Measurements from ENCODE around the gene LRRC4C.

DNA sequence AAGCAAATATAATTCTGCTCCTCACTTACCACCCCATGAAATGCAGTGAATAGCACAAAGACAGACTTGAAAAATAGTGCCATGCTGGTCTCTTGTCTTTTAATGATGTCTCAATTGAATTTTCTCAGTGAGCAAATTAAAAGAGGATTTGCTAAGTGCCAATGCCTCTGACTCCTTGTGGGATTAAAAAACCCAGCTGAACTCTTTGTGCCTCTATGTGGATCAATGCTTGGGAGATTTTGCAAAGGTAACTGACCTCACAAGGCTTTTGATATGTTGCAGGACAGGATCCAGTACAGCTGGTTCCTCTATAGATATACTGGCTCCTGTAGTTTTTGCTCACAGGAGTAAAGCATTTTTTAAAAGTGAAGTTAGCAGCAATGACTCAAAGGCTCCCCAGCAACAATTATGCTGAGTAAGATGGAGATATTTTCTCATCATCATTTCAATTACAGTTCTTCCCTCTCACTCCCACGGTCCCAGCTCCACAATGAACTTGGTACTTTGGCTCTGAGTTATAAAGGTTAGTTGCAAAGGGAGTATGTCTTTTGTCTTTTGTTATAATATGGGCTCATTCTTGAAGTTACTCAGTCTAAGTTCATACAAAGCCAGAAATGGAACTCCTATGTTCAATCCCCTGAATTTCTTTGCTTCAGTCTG, 471.5 kb downstream of the LRRC4C start:
- TF ChIP-seq, protein P1, sequence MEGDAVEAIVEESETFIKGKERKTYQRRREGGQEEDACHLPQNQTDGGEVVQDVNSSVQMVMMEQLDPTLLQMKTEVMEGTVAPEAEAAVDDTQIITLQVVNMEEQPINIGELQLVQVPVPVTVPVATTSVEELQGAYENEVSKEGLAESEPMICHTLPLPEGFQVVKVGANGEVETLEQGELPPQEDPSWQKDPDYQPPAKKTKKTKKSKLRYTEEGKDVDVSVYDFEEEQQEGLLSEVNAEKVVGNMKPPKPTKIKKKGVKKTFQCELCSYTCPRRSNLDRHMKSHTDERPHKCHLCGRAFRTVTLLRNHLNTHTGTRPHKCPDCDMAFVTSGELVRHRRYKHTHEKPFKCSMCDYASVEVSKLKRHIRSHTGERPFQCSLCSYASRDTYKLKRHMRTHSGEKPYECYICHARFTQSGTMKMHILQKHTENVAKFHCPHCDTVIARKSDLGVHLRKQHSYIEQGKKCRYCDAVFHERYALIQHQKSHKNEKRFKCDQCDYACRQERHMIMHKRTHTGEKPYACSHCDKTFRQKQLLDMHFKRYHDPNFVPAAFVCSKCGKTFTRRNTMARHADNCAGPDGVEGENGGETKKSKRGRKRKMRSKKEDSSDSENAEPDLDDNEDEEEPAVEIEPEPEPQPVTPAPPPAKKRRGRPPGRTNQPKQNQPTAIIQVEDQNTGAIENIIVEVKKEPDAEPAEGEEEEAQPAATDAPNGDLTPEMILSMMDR (IDR thresholded peaks at IDR 0.05 in 2 of 3, conservative IDR thresholded peaks at IDR 0.05 in 1 of 3; ENCODE audit: control insufficient read depth in 2 of 3, extremely low read depth in 1 of 3, insufficient read depth in 1 of 3, low read depth in 3 of 3, low read length in 3 of 3): no peak
- TF ChIP-seq TBL1XR1 (IDR thresholded peaks at IDR 0.05; ENCODE audit: low read depth, low read length) (no peak), SMC3 (IDR thresholded peaks at IDR 0.05; ENCODE audit: borderline replicate concordance, low read length) (no peak), ESRRA (IDR thresholded peaks at IDR 0.05; ENCODE audit: low read length) (no peak), CHD2 (IDR thresholded peaks at IDR 0.05; ENCODE audit: borderline replicate concordance, low read depth, low read length) (no peak), EZH2 (IDR thresholded peaks at IDR 0.05; ENCODE audit: borderline replicate concordance, control insufficient read depth, low read depth, low read length) (no peak), CEBPB (IDR thresholded peaks at IDR 0.05; ENCODE audit: borderline replicate concordance in 1 of 2, low read depth in 2 of 2, low read length in 2 of 2) (no peak), ZNF384 (IDR thresholded peaks at IDR 0.05; ENCODE audit: borderline replicate concordance, low read depth, low read length) (no peak), HDAC6 (IDR thresholded peaks at IDR 0.05; ENCODE audit: unreplicated experiment) (no peak), EGR1 (IDR thresholded peaks at IDR 0.05; ENCODE audit: borderline replicate concordance in 1 of 2, low read depth in 2 of 2, low read length in 2 of 2) (no peak), ATF3 (IDR thresholded peaks at IDR 0.05; ENCODE audit: borderline replicate concordance, extremely low read depth, low read depth, low read length) (no peak), RB1 (IDR thresholded peaks at IDR 0.05; ENCODE audit: borderline replicate concordance) (no peak), NFYB (IDR thresholded peaks at IDR 0.05; ENCODE audit: insufficient read depth, low read depth, low read length) (no peak)
